Endothelial cell of umbilical vein (primary cell): Measurements from ENCODE around the gene LRRC72. TPM values are rescaled to one million over a fixed set of nuclear protein-coding genes. Genes with fewer than 3 reads are reported as not detected.

Experiments used
- BruUV-seq: library from RNA; stranded (reverse); fragments of 400-500 nt; replicated peaks from 2 replicates; lab custom pipeline; 2021; lab: Mats Ljungman, UMichigan
- CTCF ChIA-PET: fragments of 300-600, 350-600 bp; sonication (Branson Sonifier 250); formaldehyde crosslinking; loops from one replicate; lab custom pipeline; 2021; ENCODE audit warnings: antibody characterized with exemption, inconsistent platforms; lab: Charles Lee
- POLR2A ChIA-PET: fragments of 300-600, 350-600 bp; sonication (Branson Sonifier 250); formaldehyde crosslinking; loops from one replicate; lab custom pipeline; 2021; ENCODE audit warnings: antibody characterized with exemption, inconsistent platforms; lab: Charles Lee
- DNase-seq: peaks from one replicate; pipeline ENCODE4 v3.0.0-alpha.2; 2011; ENCODE audit warnings: low read depth, low spot score
- FAIRE-seq: peaks from 2 replicates; lab custom pipeline; 2011; peaks lifted over from hg19 to GRCh38; lab: Jason Lieb, UNC
- H2AFZ ChIP-seq: 2 replicates; pipeline ENCODE4 v1.6.0; 2012; ENCODE audit warnings: low read depth, low read length, control low read depth, inconsistent platforms
- H3K27ac ChIP-seq: 2 replicates; pipeline ENCODE4 v1.5.1; 2011; ENCODE audit warnings: low read depth, mild to moderate bottlenecking, control low read depth, low read length, moderate library complexity; ENCODE audit not compliant: insufficient read depth
- H3K27me3 ChIP-seq, 2 experiments: 2 replicates each; pipeline versions ENCODE4 v1.6.0 to v1.6.1; 2011; ENCODE audit warnings: low read length in 2 of 2, mixed read lengths in 1 of 2; ENCODE audit not compliant: control insufficient read depth in 2 of 2, insufficient read depth in 2 of 2
- H3K36me3 ChIP-seq, 2 experiments: 2 replicates in 1 of 2; 3 replicates in 1 of 2; pipeline ENCODE4 v1.5.1; 2011; ENCODE audit warnings: low read length in 2 of 2, mild to moderate bottlenecking in 1 of 2, moderate library complexity in 1 of 2; ENCODE audit not compliant: control insufficient read depth in 2 of 2, insufficient read depth in 2 of 2; ENCODE audit errors: extremely low read depth in 1 of 2
- H3K4me1 ChIP-seq: 3 replicates; pipeline ENCODE4 v1.5.1; 2011; ENCODE audit warnings: mild to moderate bottlenecking, low read length; ENCODE audit not compliant: control insufficient read depth, insufficient read depth; ENCODE audit errors: extremely low read depth
- H3K4me2 ChIP-seq: 2 replicates; pipeline ENCODE4 v1.6.1; 2011; ENCODE audit warnings: low read length, control low read depth, mixed read lengths; ENCODE audit not compliant: insufficient read depth
- H3K4me3 ChIP-seq, 3 experiments: fragments of 200-600 bp in 1 of 3; sonication (generic), shearing (Covaris generic) in 1 of 3; replicated peaks in 1 of 3; 2 replicates each; pipeline ENCODE4 v1.5.1; 2011 to 2016; ENCODE audit warnings: control low read depth in 3 of 3, low read length in 3 of 3, mild to moderate bottlenecking in 2 of 3, inconsistent platforms in 1 of 3, low read depth in 1 of 3, moderate library complexity in 1 of 3; ENCODE audit not compliant: insufficient read depth in 1 of 3
- H3K79me2 ChIP-seq: 2 replicates; pipeline ENCODE4 v1.6.0; 2012; ENCODE audit warnings: low read length, inconsistent platforms; ENCODE audit not compliant: control insufficient read depth, insufficient read depth
- H3K9ac ChIP-seq: replicated peaks from 2 replicates; pipeline ENCODE3; 2011; ENCODE audit warnings: low read length, control low read depth; ENCODE audit not compliant: insufficient read depth; ENCODE audit errors: extremely low read depth
- H3K9me1 ChIP-seq: replicated peaks from 3 replicates; pipeline ENCODE4 v1.6.0; 2011; ENCODE audit warnings: mild to moderate bottlenecking, low read length; ENCODE audit not compliant: control insufficient read depth, insufficient read depth; ENCODE audit errors: extremely low read depth
- H3K9me3 ChIP-seq: replicated peaks from 2 replicates; pipeline ENCODE4 v1.5.1; 2012; ENCODE audit warnings: low read length, inconsistent platforms; ENCODE audit not compliant: control insufficient read depth, insufficient read depth
- H4K20me1 ChIP-seq: replicated peaks from 2 replicates; pipeline ENCODE3; 2011; ENCODE audit warnings: mild to moderate bottlenecking, low read length; ENCODE audit not compliant: control insufficient read depth, insufficient read depth; ENCODE audit errors: extremely low read depth
- EZH2 ChIP-seq: IDR thresholded peaks from 2 replicates; pipeline ENCODE4 v1.6.1; 2012; ENCODE audit warnings: borderline replicate concordance, low read depth, mild to moderate bottlenecking, moderate library complexity, low read length, inconsistent platforms; ENCODE audit not compliant: severe bottlenecking
- FOS ChIP-seq: IDR thresholded peaks from 2 replicates; pipeline ENCODE4 v1.6.1; 2011; ENCODE audit warnings: mild to moderate bottlenecking, low read length, moderate library complexity, borderline replicate concordance; ENCODE audit not compliant: insufficient read depth
- GATA2 ChIP-seq: IDR thresholded peaks from 2 replicates; pipeline ENCODE4 v1.7.0; 2011; ENCODE audit warnings: low read depth, mild to moderate bottlenecking, moderate library complexity, mixed read lengths, low read length; ENCODE audit not compliant: insufficient read length, insufficient read depth
- JUN ChIP-seq: IDR thresholded peaks from 2 replicates; pipeline ENCODE4 v1.6.1; 2011; ENCODE audit warnings: borderline replicate concordance, low read depth; ENCODE audit not compliant: insufficient read length, insufficient read depth
- MYC ChIP-seq: IDR thresholded peaks from one replicate; pipeline ENCODE4 v1.6.1; 2011; ENCODE audit warnings: mild to moderate bottlenecking, low read depth, low read length
- POLR2A ChIP-seq: IDR thresholded peaks from 2 replicates; pipeline ENCODE4 v1.6.1; 2012; ENCODE audit warnings: low read depth, mild to moderate bottlenecking, control low read depth, low read length
- POLR2AphosphoS5 ChIP-seq: IDR thresholded peaks from 2 replicates; pipeline ENCODE4 v1.6.1; 2012; ENCODE audit warnings: low read depth, mild to moderate bottlenecking, control low read depth, low read length, moderate library complexity; ENCODE audit not compliant: insufficient read depth
- dilution Hi-C: fragments of 300-500 bp; cut with MboI; formaldehyde crosslinking; loops from one replicate; pipeline ENCODE4 v1.15.0; 2019; ENCODE audit warnings: low sequenced_read_pairs; ENCODE audit not compliant: extremely low pct_ligation_motif_present
- intact Hi-C: fragments of 100-400 bp; cut with micrococcal nuclease; formaldehyde crosslinking; loops from one replicate; pipeline ENCODE4 v1.10.0; 2022
- polyA plus RNA-seq, 4 experiments: library from polyadenylated mRNA; depleted of rRNA in 3 of 4; stranded (reverse) in 3 of 4; unstranded in 1 of 4; fragments of >200 nt; gene quantifications; 2 replicates each; pipeline versions ENCODE4 v1.2.1 to v1.2.3, GENCODE V29; 2011 to 2012; ENCODE audit warnings: missing spikeins in 1 of 4
- total RNA-seq: library from RNA; stranded (reverse); gene quantifications from 2 replicates; pipeline ENCODE4 v1.2.3, GENCODE V29; 2021
- TF ChIP-seq, protein P1 (sequence below), 2 donors: IDR thresholded peaks; 1 replicate in 1 of 2; 2 replicates in 1 of 2; pipeline ENCODE4 v1.5.1; 2011; ENCODE audit warnings: low read length in 2 of 2, mild to moderate bottlenecking in 2 of 2, moderate library complexity in 2 of 2, control low read depth in 1 of 2, inconsistent platforms in 1 of 2, low read depth in 1 of 2; ENCODE audit not compliant: insufficient read depth in 1 of 2; ENCODE audit errors: extremely low read depth in 1 of 2
- TF ChIP-seq, protein P2 (sequence below): IDR thresholded peaks from 2 replicates; pipeline ENCODE4 v1.6.1; 2011; ENCODE audit not compliant: insufficient read depth, insufficient read length

LRRC72 gene
- total and polyA plus RNA-seq, 2 donors (not counting 3 experiments of a cell fraction or from before 2014, with no cell fraction given): not detected

DNA sequence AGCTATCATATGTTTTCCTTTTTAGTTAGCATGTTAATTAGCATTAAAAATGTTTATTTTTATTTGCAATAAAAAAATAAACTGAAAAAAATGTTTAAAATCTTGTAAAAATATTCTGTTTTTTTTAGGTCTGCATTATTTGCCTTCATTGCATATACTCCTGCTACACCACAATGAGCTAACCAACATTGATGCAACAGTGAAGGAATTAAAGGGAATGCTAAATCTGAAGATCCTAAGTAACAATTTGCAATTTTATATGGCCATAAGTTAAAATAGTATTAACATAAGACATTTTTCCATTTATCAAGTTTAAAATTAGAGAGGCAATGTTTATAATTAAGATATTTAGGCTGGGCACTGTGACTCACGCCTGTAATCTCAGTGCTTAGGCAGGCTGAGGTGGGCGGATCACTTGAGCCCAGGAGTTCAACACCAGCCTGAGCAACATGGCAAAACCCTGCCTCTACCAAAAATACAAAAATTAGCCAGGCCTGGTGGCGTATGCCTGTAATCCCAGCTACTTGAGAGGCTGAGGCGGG lies 32.2 kb downstream of the LRRC72 start:
- no TSS peak for BruUV-seq

More for the DNA sequence above, 32.2 kb downstream of the LRRC72 start:
- no peak overlapping the region for H3K27ac ChIP-seq
- H3K9ac ChIP-seq: no peak overlapping the region
- H3K9me1 ChIP-seq: no peaks in the 10 kb centered on the region
- H3K36me3 ChIP-seq: no peaks in the 10 kb centered on the region
- dilution Hi-C loops: no loop called here
- TF ChIP-seq POLR2AphosphoS5: no peak
- TF ChIP-seq MYC: no peak
- TF ChIP-seq GATA2: no peak
- TF ChIP-seq JUN: no peak
- TF ChIP-seq, protein P1, sequence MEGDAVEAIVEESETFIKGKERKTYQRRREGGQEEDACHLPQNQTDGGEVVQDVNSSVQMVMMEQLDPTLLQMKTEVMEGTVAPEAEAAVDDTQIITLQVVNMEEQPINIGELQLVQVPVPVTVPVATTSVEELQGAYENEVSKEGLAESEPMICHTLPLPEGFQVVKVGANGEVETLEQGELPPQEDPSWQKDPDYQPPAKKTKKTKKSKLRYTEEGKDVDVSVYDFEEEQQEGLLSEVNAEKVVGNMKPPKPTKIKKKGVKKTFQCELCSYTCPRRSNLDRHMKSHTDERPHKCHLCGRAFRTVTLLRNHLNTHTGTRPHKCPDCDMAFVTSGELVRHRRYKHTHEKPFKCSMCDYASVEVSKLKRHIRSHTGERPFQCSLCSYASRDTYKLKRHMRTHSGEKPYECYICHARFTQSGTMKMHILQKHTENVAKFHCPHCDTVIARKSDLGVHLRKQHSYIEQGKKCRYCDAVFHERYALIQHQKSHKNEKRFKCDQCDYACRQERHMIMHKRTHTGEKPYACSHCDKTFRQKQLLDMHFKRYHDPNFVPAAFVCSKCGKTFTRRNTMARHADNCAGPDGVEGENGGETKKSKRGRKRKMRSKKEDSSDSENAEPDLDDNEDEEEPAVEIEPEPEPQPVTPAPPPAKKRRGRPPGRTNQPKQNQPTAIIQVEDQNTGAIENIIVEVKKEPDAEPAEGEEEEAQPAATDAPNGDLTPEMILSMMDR (IDR thresholded peaks at IDR 0.05; ENCODE audit: extremely low read depth in 1 of 2, insufficient read depth in 1 of 2, low read depth in 1 of 2, low read length in 2 of 2): no peak
- no peak for TF ChIP-seq FOS
- no peak for TF ChIP-seq EZH2
- TF ChIP-seq POLR2A: no peak
- TF ChIP-seq, protein P2, sequence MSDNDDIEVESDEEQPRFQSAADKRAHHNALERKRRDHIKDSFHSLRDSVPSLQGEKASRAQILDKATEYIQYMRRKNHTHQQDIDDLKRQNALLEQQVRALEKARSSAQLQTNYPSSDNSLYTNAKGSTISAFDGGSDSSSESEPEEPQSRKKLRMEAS: no peak
- no peak overlapping the region for H3K4me3 ChIP-seq
- intact Hi-C loops: no loop called here
- no peaks in the 10 kb centered on the region for H3K27me3 ChIP-seq
- DNase-seq (no peak), FAIRE-seq (no peak)
- no peak overlapping the region for H3K4me2 ChIP-seq
- peaks cover 13% of the 10 kb centered on the region for H3K4me1 ChIP-seq
- no peaks in the 10 kb centered on the region for H3K79me2 ChIP-seq
- ChIA-PET POLR2A (no interaction called here), CTCF (interaction anchor here (1.5 kb wide), 2 partner anchors 9 to 461 kb away, joined by 4 to 5 read pairs; no protein-coding TSS in a partner anchor)
- H3K9me3 ChIP-seq: no peaks in the 10 kb centered on the region
- H2AFZ ChIP-seq: no peak overlapping the region
- H4K20me1 ChIP-seq: no peaks in the 10 kb centered on the region
